Measurements from ENCODE around the gene PPARG. TPM values are rescaled to one million over a fixed set of nuclear protein-coding genes. Genes with fewer than 3 reads are reported as not detected.

Gene PPARG
- total RNA-seq, 4 donors from 2014 or later, result 9.7 to 17.8 (median 11.7) TPM

DNA sequence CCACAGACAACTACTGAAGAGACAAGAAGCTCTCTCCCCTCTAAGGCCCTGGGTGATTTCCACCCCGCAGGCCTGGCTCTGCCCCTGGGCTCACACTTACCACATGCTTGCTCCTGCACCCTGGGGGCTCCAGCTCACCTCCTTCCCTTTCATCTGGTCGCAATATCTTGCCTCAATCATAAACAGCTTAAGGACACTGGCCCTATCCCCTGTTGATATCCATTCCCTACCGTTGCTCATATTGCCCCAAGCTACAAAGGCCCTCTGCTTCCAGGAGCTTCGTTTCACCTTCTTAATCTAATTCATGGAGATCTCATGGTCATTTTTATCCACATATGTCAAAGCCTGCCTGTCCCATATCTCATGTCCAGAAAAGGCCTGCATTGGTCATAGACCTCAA is 149.4 kb downstream of the PPARG start:
- no peak for DNase-seq (ENCODE audit: low spot score in 2 of 2)
- Histone ChIP-seq H3K27ac (no peak overlapping the region), H3K4me1 (no peaks in the 10 kb centered on the region), H3K36me3 (no peaks in the 10 kb centered on the region), H3K27me3 (peaks cover 15% of the 10 kb centered on the region), H3K9me3 (no peaks in the 10 kb centered on the region), H3K4me3 (no peak overlapping the region)
- WGBS, result 84% methylated on average over 4 of the region's 4 CpGs
- TF ChIP-seq, protein P1, sequence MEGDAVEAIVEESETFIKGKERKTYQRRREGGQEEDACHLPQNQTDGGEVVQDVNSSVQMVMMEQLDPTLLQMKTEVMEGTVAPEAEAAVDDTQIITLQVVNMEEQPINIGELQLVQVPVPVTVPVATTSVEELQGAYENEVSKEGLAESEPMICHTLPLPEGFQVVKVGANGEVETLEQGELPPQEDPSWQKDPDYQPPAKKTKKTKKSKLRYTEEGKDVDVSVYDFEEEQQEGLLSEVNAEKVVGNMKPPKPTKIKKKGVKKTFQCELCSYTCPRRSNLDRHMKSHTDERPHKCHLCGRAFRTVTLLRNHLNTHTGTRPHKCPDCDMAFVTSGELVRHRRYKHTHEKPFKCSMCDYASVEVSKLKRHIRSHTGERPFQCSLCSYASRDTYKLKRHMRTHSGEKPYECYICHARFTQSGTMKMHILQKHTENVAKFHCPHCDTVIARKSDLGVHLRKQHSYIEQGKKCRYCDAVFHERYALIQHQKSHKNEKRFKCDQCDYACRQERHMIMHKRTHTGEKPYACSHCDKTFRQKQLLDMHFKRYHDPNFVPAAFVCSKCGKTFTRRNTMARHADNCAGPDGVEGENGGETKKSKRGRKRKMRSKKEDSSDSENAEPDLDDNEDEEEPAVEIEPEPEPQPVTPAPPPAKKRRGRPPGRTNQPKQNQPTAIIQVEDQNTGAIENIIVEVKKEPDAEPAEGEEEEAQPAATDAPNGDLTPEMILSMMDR (IDR thresholded peaks at IDR 0.05), result no peak
- no peak for TF ChIP-seq POLR2AphosphoS5 (IDR thresholded peaks at IDR 0.05)
- TF ChIP-seq EP300 (IDR thresholded peaks at IDR 0.05), result no peak
- no peak for TF ChIP-seq POLR2A (IDR thresholded peaks at IDR 0.05)

- TF ChIP-seq EP300 (IDR thresholded peaks at IDR 0.05) (no peak), POLR2A (IDR thresholded peaks at IDR 0.05) (no peak)
- 77% methylated on average over 11 of the region's 11 CpGs for WGBS
- Histone ChIP-seq H3K4me1 (no peaks in the 10 kb centered on the region), H3K27me3 (peaks cover 21% of the 10 kb centered on the region), H3K9me3 (no peaks in the 10 kb centered on the region), H3K27ac (no peak overlapping the region), H3K36me3 (no peaks in the 10 kb centered on the region), H3K4me3 (no peak overlapping the region)
- peak in 1 of 2 donors; percentile 34 for DNase-seq (ENCODE audit: low spot score in 2 of 2)
These were observed 150.5 kb downstream of the PPARG start for GRCh38 chr3:12439161-12439940.

- 65% methylated on average over 7 of the region's 21 CpGs for WGBS
- DNase-seq (ENCODE audit: low spot score in 2 of 2), result peak in 1 of 2 donors; percentile 77
These were observed 152.3 kb downstream of the PPARG start for GRCh38 chr3:12440927-12441714.

GRCh38 chr3:12442654-12443501 is 154.0 kb downstream of the PPARG start:
- Histone ChIP-seq H3K4me3 (no peak overlapping the region), H3K9me3 (no peaks in the 10 kb centered on the region), H3K4me1 (no peaks in the 10 kb centered on the region), H3K27me3 (peaks cover 21% of the 10 kb centered on the region), H3K36me3 (no peaks in the 10 kb centered on the region), H3K27ac (no peak overlapping the region)
- 77% methylated on average over 20 of the region's 20 CpGs for WGBS
- TF ChIP-seq, protein P1 (IDR thresholded peaks at IDR 0.05), result no peak
- TF ChIP-seq EP300 (IDR thresholded peaks at IDR 0.05) (no peak), POLR2AphosphoS5 (IDR thresholded peaks at IDR 0.05) (no peak), POLR2A (IDR thresholded peaks at IDR 0.05) (no peak)
- DNase-seq (ENCODE audit: low spot score in 2 of 2), result peak in 1 of 2 donors; percentile 57

More at GRCh38 chr3:12440927-12441714, 152.3 kb downstream of the PPARG start:
- no peaks in the 10 kb centered on the region for H3K36me3 ChIP-seq
- H3K4me1 ChIP-seq, result no peaks in the 10 kb centered on the region
- no peak overlapping the region for H3K4me3 ChIP-seq
- no peak overlapping the region for H3K27ac ChIP-seq
- TF ChIP-seq POLR2AphosphoS5 (IDR thresholded peaks at IDR 0.05) (no peak), EP300 (IDR thresholded peaks at IDR 0.05) (no peak), POLR2A (IDR thresholded peaks at IDR 0.05) (no peak)
- TF ChIP-seq, protein P1 (IDR thresholded peaks at IDR 0.05), result no peak
- peaks cover 21% of the 10 kb centered on the region for H3K27me3 ChIP-seq
- no peaks in the 10 kb centered on the region for H3K9me3 ChIP-seq

DNA sequence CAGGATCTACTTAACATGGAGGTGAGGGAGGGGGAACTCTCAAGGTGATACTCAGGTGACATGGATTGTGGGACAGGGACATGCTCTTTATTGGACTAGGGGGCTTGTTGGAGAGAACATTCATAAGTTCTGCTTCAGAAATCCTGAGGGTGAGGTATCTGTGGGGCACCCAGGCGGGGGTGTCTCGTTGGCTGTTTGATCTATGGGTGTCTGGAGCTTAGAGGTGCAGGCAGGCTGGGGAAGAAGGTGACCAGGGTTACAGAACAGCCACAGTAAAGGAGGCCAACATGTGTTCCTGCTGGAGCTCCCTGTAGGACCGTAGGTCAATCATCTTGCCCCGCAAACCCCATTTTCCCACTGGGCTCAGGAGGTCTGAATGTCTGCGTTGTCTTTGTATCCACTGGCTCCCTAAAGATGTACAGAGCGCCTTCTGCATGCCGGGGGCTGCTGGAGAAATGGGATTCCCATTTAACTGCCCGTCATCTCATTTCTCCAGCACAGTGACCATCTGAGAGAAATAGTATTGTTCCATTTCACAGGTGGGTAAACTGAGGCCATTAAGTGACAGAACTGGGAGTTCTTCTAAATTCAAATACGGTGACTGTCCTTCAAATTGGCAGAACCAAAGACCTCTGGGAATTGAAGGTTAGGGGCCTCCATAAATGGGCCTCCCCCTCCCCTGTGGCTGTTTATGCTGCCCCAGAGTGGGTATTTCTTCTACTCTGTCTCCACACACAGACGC is 155.1 kb downstream of the PPARG start:
- H3K4me1 ChIP-seq, result no peaks in the 10 kb centered on the region
- H3K27ac ChIP-seq, result no peak overlapping the region
- TF ChIP-seq, protein P1 (IDR thresholded peaks at IDR 0.05), result no peak
- TF ChIP-seq POLR2A (IDR thresholded peaks at IDR 0.05) (no peak), EP300 (IDR thresholded peaks at IDR 0.05) (no peak), POLR2AphosphoS5 (IDR thresholded peaks at IDR 0.05) (no peak)
- no peaks in the 10 kb centered on the region for H3K9me3 ChIP-seq
- WGBS, result 91% methylated on average over 10 of the region's 10 CpGs
- no peak overlapping the region for H3K4me3 ChIP-seq
- H3K36me3 ChIP-seq, result no peaks in the 10 kb centered on the region
- peaks cover 21% of the 10 kb centered on the region for H3K27me3 ChIP-seq
- DNase-seq (ENCODE audit: low spot score in 2 of 2), result peak in 1 of 2 donors; percentile 32

Data from suprapubic skin (tissue), 4 donors.